Ascending aorta (tissue), 2 donors: ENCODE measurements around the gene PHF13. TPM values are rescaled to one million over a fixed set of nuclear protein-coding genes. Genes with fewer than 3 reads are reported as not detected.
A peak's percentile ranks its signal among the peaks of the same experiment; 100 is the strongest.

ENCODE experiments used
- DNase-seq, 2 donors: peaks; one replicate each; pipeline ENCODE4 v3.0.0-alpha.2; 2019; ENCODE audit warnings: low spot score in 2 of 2
- H3K27ac ChIP-seq, 2 donors: fragments of 200-600 bp; sonication (generic); one replicate each; pipeline ENCODE4 v1.5.1; 2016 to 2017; ENCODE audit warnings: mild to moderate bottlenecking in 1 of 2
- H3K27me3 ChIP-seq: fragments of 200-600 bp; sonication (generic); one replicate; pipeline ENCODE4 v1.5.1; 2017
- H3K36me3 ChIP-seq, 2 donors: fragments of 200-600 bp; sonication (generic); one replicate each; pipeline ENCODE4 v1.5.1; 2016
- H3K4me1 ChIP-seq, 2 donors: fragments of 200-600 bp; sonication (generic); one replicate each; pipeline ENCODE4 v1.5.1; 2016 to 2017; ENCODE audit warnings: mild to moderate bottlenecking in 1 of 2
- H3K4me3 ChIP-seq, 2 donors: fragments of 200-600 bp; sonication (generic); one replicate each; pipeline ENCODE4 v1.5.1; 2016 to 2017; ENCODE audit warnings: mild to moderate bottlenecking in 1 of 2
- H3K9me3 ChIP-seq, 2 donors: fragments of 200-600 bp; sonication (generic); one replicate each; pipeline ENCODE4 v1.5.1; 2016
- intact Hi-C: fragments of 100-400 bp; cut with DNase I; formaldehyde crosslinking; loops from one replicate; pipeline ENCODE4 v1.15.1; 2023
- total RNA-seq: library from RNA; depleted of rRNA; stranded (reverse); fragments of >200 nt; gene quantifications from one replicate; pipeline ENCODE4 v1.1.0, GENCODE V29; 2016
- TF ChIP-seq, protein P1 (sequence below), 3 experiments: fragments of 200-600 bp in 2 of 3; fragments of 450-650 bp in 1 of 3; sonication (generic) in 2 of 3; IDR thresholded peaks; one replicate each; pipeline ENCODE4 v1.5.1; 2016 to 2019; ENCODE audit warnings: antibody characterized with exemption in 3 of 3, mild to moderate bottlenecking in 1 of 3, moderate library complexity in 1 of 3

The PHF13 gene
- total RNA-seq, 1 donor from 2014 or later: 1.5 TPM

DNA sequence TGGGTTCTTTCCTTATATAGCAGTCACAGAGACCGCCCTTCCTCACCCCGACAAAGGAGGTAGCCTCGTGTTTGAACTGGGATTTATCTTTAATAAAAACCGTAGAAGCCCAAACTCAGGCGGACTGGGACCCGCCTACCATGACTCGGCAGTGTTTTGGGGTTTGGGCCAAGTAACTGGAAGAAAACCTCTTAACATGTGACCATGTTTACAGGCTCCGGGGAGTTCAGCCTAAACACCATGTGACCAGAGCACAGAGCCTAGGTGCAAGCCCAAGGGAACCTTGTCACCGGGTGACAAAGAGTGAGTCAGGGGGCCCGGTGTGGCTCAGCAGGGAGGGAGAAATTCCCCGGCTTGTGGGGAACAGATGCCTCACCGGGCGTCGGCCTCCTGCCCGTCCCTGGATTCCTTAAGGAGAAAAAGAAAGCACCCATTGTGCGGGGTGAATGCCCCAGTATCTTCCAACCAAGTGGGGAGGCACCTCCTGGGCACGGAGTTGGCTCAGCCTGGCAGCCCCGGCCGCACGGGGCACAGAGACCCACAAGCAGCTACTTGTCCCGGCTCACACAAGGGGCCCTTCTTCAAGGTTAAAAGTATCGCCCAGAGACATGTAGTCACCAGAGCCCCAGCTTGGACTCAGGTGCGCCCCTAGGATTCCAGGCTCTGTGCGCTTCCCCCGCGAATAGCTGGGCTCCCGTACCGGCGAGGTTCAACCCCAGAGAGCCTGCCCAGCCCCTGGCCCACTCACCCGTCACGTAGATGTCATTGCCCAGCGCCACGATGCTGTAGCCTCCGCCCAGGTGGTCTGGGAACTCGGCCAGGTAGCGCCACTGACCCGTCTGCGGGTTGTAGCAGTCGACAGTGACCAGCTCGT is 12.2 kb upstream of the PHF13 start:
- intact Hi-C loops: loop anchor here (1.0 to 2.0 kb wide), 4 partner anchors 22 to 46 kb away; partner anchors contain the start of genes NOL9, TAS1R1 and ZBTB48
- peak overlapping the region; percentile 98 to 99 for H3K27ac ChIP-seq
- TF ChIP-seq, protein P1, sequence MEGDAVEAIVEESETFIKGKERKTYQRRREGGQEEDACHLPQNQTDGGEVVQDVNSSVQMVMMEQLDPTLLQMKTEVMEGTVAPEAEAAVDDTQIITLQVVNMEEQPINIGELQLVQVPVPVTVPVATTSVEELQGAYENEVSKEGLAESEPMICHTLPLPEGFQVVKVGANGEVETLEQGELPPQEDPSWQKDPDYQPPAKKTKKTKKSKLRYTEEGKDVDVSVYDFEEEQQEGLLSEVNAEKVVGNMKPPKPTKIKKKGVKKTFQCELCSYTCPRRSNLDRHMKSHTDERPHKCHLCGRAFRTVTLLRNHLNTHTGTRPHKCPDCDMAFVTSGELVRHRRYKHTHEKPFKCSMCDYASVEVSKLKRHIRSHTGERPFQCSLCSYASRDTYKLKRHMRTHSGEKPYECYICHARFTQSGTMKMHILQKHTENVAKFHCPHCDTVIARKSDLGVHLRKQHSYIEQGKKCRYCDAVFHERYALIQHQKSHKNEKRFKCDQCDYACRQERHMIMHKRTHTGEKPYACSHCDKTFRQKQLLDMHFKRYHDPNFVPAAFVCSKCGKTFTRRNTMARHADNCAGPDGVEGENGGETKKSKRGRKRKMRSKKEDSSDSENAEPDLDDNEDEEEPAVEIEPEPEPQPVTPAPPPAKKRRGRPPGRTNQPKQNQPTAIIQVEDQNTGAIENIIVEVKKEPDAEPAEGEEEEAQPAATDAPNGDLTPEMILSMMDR (IDR thresholded peaks at IDR 0.05): no peak
- DNase-seq: peak; percentile 86 to 95
- peaks cover 23 to 50% of the 10 kb centered on the region in 2 donors for H3K4me1 ChIP-seq
- H3K27me3 ChIP-seq: no peaks in the 10 kb centered on the region
- no peaks in the 10 kb centered on the region for H3K9me3 ChIP-seq
- H3K36me3 ChIP-seq: peaks cover 32 to 35% of the 10 kb centered on the region in 2 donors
- H3K4me3 ChIP-seq: peak overlapping the region; percentile 92 to 95

DNA sequence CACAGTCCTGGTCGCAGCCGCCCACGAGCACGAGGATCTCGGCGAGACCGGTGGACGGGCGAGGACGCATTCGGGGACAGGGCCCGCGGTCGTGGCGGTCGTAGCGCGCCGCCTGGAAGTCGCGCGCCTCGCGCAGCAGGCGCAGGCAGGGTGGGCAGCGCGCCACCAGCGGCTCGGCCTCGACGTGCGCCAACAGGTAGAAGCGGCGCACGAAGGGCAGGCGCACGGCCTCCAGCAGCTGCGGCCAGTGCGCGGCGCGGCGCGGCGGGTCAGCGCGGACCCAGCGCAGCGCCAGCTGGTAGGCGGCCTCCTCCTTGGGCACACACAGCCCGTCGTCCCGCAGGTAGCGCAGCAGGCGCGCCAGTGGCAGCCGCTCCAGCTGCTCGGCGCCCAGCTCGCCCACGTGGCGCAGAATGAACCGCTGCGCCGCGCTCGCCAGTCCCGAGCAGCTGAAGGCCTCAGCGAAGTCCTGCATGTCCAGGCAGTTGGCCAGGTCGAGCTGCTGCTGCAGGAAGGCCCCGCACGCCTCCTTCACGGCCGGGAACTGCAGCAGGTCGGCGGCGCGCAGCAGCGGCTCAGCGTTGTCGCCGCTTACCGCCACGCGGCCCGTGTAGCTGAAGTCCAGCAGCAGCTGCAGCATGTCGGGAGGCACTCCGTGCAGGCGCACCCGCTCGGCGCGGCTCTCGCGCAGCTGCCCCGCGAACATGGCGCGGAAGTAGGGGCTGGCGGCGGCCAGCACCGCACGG is 11.4 kb upstream of the PHF13 start:
- H3K9me3 ChIP-seq: no peaks in the 10 kb centered on the region
- H3K4me1 ChIP-seq: peaks cover 23 to 42% of the 10 kb centered on the region in 2 donors
- intact Hi-C loops: loop anchor here (1.0 to 2.0 kb wide), 5 partner anchors 23 to 183 kb away; partner anchors contain the start of genes CAMTA1, NOL9, TAS1R1 and ZBTB48
- no peak for DNase-seq
- no peaks in the 10 kb centered on the region for H3K27me3 ChIP-seq
- H3K4me3 ChIP-seq: peak overlapping the region; percentile 92 to 95
- H3K36me3 ChIP-seq: peaks cover 26 to 27% of the 10 kb centered on the region in 2 donors
- H3K27ac ChIP-seq: peak overlapping the region; percentile 98 to 99
- TF ChIP-seq, protein P1 (IDR thresholded peaks at IDR 0.05): no peak

DNA sequence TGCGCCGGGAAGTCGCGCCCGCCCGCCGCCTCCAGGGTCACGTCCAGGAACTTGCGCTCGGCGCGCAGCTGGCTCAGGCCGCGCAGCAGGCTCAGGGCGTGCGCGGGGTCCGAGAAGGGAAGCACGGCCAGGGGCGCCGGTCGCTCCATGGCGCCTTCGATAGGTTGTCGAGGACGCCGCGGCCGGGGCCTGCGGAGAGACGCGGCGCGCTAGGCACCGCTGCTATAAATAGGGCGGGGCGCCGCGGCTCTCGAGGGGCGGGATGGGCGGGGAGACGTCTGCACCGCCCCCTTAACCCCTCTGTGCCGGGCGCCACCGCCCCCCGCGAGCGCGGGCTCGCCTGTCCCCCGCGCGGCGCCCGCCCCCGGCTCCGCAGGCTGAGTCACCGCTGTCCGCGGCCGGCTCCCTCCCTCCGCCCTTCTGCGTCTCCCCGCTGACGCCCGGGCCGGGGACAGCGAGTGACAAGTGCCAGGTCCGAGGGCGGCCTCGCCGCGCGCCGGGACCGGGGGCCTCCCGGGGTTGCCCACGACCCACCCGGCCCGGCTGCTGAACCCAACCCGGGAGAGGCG is 10.8 kb upstream of the PHF13 start, which contains the start of gene KLHL21:
KLHL21 (minus strand) TSS at position 201 of the 569 bp plus-strand sequence; CDS start at position 149, 52 bp downstream.
- Histone ChIP-seq H3K36me3 (peaks cover 19 to 20% of the 10 kb centered on the region in 2 donors), H3K27me3 (no peaks in the 10 kb centered on the region)
- TF ChIP-seq, protein P1 (IDR thresholded peaks at IDR 0.05): no peak

DNA sequence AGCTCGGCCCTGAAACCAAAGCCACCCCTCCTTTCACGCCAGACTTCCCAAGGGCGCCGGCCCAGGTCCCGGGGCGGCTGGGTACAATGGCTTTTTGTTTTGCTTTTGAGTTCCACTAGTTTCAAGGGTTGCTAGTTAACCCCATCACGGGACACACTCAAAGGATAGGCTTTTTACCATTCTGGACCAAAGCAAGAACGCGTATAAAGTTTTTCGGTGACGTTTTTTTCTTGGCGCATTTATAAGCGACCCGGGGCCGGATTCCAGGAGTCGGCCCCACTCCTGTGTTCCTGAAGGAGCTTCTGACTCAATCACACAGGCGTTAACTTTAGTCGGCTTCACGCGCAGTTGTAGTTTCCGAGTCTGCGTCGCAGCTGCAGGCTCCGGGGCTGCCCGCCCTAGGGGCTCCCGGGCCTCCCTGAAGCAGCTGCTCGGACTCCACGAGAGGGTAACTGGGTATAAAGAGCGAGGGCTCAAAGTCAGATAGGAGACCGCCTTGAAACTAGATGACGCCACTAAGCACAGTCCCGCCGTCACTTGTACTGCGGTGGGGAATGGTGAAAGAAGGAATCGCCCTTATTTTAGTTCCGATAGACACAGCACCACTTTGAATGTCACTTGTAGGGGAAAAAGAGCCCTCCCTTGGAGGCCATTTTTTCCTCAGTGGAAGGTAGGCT is 10.2 kb upstream of the PHF13 start:
- Histone ChIP-seq H3K36me3 (peaks cover 13 to 14% of the 10 kb centered on the region in 2 donors), H3K27me3 (no peaks in the 10 kb centered on the region), H3K27ac (peak overlapping the region; percentile 98 to 99), H3K4me1 (peaks cover 15 to 30% of the 10 kb centered on the region in 2 donors), H3K9me3 (no peaks in the 10 kb centered on the region), H3K4me3 (peak overlapping the region; percentile 92 to 95)
- intact Hi-C loops: loop anchor here (2.0 kb wide), 1 partner anchor 181 kb away; the partner anchor contains the start of gene CAMTA1
- TF ChIP-seq, protein P1 (IDR thresholded peaks at IDR 0.05): peak in 1 of 3 experiments; percentile 9
- peak in 1 of 2 donors; percentile 87 for DNase-seq

More for the DNA sequence above, 10.8 kb upstream of the PHF13 start, which contains the start of gene KLHL21:
- Histone ChIP-seq H3K9me3 (no peaks in the 10 kb centered on the region), H3K4me3 (peak within 1 kb of the TSS; percentile 92 to 95), H3K4me1 (peaks cover 20 to 36% of the 10 kb centered on the region in 2 donors), H3K27ac (peak within 1 kb of the TSS; percentile 98 to 99)
- peak; percentile 77 to 96 for DNase-seq
- intact Hi-C loops: loop anchor here (2.0 kb wide), 1 partner anchor 182 kb away; the partner anchor contains the start of gene CAMTA1
